GM18861 (cell line): ENCODE data around the gene ZDHHC24.
A peak's percentile ranks its signal among the peaks of the same experiment; 100 is the strongest.
"Not testable (repeated sequence)": the region's sequence is repeated elsewhere in the genome, so short reads cannot be mapped to it uniquely, and the experiment has no call there.

Source experiments
- ATAC-seq: cut with Tn5 transposase; IDR thresholded peaks from one replicate; pipeline ENCODE4 v1.9.1; 2021; ENCODE audit not compliant: unreplicated experiment

ZDHHC24 gene

DNA sequence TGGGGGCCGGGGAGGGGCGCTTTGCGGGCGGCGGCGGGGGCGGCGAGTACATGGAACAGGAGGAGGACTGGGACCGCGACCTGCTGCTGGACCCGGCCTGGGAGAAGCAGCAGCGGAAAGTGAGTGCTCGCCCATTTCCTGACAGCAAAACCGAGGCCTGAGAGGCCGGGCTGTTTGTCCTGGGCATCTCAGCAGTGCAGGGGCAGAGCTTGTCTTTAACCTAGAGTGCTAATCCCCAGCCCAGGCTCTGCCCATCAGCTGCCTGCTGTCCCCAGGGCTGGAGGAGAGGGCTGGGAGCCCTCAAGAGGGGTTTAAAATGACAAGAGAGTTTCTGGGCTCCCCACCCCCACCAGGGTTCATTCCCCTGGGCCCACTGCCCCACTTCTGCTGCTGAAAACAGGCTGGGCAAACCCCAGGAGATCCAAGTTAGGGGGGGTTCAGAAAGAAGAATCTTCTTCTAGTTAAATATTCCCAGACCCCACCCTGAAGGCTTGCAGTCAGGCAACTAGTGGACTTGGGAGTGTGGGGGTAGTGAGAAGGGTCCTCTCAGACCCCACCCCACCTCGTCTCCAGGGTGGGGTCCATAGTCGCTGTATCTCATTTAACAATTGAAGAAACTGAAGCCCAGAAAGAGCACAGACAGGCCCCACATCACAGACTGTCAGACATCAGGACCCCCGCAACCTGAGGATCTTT, 1.3 kb upstream of the ZDHHC24 start:
- no peak for ATAC-seq

GRCh38 chr11:66546368-66546965, 619 bp upstream of the ZDHHC24 start, which contains the start of gene ACTN3:
Gene ACTN3 (plus strand): TSS chr11:66546903. CDS start chr11:66546938, 35 bp downstream.
- ATAC-seq = no peak

- not testable (repeated sequence) for ATAC-seq
Observed at GRCh38 chr11:66544952-66545351, 896 bp downstream of the ZDHHC24 start.

DNA sequence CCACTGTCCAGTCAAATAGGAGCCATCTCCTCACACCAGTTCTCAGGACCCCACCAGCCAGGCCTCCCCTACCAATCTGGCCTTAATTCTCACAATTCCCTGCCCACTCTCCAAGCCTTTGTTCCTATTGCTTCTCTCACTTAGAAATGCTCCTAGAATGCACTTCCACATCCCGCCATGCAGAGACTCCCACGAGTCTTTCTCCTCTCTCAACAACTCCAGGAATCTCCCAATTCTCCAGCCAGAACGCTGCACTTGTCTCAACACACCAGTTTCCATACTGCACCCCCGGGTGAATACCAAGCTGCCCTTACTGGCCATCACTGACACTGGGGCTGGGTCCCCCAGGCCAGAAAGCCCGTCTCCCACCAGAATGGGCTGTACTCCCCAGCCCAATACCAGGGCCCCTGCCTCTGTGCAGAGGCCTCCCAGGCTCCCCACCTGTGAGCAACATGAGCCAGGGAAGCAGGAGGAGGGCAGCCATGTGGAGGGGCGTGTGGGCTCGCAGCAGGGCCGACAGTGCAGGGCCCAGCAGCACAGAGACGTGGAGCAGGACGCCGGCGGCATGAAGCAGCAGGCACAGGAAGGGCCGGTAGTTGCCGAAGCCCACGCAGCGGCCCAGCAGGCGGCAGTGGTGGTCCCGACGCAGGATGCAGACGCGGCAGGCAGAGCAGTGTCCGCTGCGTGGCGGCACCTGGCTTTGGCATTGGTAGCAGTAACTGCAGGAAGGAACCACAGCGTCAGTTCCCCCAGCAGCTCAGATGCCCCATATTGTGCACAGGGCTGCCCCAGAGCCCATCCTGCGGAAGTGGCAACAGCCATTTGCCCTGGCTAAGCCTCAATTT, 2.4 kb downstream of the ZDHHC24 start:
- ATAC-seq = no peak

GRCh38 chr11:66542362-66542761, 3.5 kb downstream of the ZDHHC24 start:
- ATAC-seq = no peak

DNA sequence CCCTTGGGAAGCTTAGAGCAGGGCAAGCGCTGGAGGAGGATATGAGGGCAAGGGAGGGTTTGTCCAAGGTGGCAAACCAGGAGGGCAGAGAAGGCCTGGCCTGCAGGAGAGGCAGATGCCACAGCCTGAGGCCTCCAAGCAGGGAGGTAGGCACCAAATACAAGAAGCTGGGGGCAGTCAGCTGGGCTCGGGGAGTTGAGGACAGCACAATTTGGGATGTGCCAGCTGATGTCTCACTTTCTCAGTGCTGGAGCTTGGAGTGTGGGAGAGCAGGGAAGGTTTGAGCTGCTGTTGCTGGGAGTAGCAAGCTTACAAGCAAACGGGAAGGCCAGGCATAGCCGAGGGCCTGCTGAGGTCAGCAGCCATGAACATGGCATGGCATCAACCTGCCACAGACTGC, 4.0 kb downstream of the ZDHHC24 start:
- ATAC-seq = no peak

- ATAC-seq = not testable (repeated sequence)
Observed at GRCh38 chr11:66540598-66540997, 5.2 kb downstream of the ZDHHC24 start.

DNA sequence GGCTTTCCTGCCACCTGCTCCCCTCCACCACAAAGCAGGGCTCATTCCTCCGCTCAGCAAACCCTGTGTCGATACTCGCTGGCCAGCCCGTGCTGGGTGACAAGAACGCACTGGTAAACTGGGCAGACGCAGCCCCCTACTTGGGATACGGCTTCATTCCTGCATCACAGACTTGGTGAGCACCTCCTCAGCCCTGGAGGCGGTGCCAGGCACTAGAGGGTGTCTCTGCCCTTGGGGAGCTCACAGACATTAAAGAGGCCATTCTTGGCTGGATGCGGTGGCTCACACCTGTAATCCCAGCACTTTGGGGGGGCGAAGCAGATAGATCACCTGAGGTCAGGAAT, 6.0 kb downstream of the ZDHHC24 start:
- ATAC-seq = no peak

- no peak for ATAC-seq
Observed at GRCh38 chr11:66539170-66539869, 6.5 kb downstream of the ZDHHC24 start.

DNA sequence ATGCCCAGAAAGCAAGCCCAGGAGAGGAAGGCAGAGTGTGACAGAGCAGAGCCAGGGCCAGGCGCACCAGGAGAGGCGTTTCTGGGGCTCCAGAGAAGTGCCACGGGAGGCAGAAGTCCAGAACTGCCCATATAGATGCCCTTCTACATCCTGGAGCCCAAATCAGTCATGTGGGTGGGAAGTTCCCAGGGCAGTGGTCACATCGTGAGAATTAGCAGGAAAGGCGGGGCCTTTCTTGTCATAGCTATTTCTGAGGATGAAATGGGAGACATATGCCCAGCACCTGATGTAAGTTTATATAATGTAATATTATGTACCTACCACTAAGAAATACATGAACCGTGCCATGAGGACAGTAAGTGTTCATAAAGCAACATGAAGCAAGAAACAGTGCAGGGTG, 13.1 kb downstream of the ZDHHC24 start:
- ATAC-seq = no peak

- no peak for ATAC-seq
Observed at GRCh38 chr11:66531841-66532240, 14.0 kb downstream of the ZDHHC24 start.

DNA sequence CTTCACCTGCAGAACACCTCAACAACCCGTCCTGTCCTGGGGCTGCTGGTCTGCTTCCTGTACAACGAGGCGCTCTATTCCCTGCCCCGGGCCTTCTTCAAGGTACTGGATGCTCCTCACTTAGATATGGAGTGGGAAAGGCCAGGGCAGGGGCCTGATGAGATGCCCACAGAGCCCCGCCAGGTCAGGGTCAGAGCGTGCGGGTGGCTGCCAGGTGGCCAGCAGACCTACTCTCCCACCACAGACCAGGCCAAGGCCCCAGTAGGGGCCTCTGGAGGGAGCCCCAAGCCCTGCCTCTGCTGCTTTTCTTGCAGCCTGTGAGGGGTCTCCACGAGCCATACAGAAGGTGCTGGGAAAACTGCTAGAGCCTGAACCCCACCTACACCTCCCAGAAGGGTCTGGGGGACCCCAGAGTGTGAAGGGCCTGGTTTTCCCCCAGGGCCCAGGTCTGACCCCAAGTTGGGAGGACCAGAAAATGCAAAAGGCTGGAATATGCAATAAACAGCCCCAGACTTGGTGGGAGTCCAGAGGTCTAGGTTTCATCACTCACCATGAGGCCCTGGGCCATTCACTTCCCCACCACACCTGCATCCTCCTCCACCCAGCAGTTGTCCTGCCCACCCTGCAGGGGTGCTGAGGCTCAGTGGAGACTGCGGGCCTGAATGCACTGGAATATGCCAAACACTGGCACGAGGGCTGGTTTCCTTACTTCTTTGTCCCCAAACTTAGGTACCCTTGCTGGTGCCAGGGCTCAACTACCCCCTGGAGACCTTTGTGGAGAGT, 14.7 kb downstream of the ZDHHC24 start:
- ATAC-seq = no peak

DNA sequence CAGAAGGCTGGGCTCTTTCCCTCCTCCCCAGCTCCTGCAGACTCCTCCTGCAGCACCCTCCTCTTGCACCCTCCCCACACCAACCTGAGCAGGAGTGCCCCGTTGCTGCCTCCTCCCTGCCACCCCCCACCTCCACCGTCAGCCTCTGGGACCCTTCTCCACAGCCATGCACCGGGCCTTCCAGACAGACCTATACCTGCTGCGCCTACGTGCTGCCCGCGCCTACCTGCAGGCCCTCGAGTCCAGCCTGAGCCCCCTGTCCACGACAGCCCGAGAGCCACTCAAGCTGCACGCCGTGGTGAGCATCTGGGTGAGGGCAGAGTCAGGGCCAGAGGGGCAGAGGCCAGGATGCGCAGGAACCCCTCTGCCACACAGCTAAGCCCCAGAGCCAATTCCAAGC, 16.2 kb downstream of the ZDHHC24 start:
- no peak for ATAC-seq

GRCh38 chr11:66529069-66529468, 16.8 kb downstream of the ZDHHC24 start:
- ATAC-seq = no peak

- no peak for ATAC-seq
Observed at GRCh38 chr11:66524304-66525040, 21.4 kb downstream of the ZDHHC24 start.

DNA sequence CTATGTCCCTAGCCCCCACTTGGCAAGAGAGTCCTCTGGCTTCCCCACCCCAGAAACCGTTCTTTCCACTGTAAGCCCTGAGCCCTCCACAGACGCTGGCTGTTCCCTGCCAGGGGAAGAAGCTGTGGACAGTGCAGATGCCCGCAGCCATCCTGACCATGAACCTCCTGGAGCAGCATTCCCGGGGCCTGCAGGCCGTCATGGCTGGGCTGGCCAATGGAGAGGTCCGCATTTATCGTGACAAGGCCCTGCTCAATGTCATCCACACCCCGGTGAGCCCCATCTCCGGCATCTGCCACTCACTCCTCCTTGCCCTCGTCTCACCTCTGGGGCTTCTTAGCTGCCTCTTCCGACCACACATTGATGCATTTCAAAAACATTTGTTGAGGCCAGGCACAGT, 22.2 kb downstream of the ZDHHC24 start:
- ATAC-seq = no peak

GRCh38 chr11:66510990-66511339, 34.9 kb downstream of the ZDHHC24 start:
- ATAC-seq = no peak

GRCh38 chr11:66510271-66510989, 35.4 kb downstream of the ZDHHC24 start, which contains the start of gene BBS1:
Gene BBS1 (plus strand): TSS chr11:66510635. CDS start chr11:66510660, 25 bp downstream.
- ATAC-seq = peak; percentile 57

- ATAC-seq = no peak
Observed at GRCh38 chr11:66509131-66509561, 36.7 kb downstream of the ZDHHC24 start.
